GM21390 (cell line): Measurements from ENCODE around the gene WDR72.
"Not testable (repeated sequence)": the region's sequence is repeated elsewhere in the genome, so short reads cannot be mapped to it uniquely, and the experiment has no call there.

Experiments used
- ATAC-seq: cut with Tn5 transposase; IDR thresholded peaks from one replicate; pipeline ENCODE4 v1.9.1; 2021; ENCODE audit not compliant: unreplicated experiment

The WDR72 gene

DNA sequence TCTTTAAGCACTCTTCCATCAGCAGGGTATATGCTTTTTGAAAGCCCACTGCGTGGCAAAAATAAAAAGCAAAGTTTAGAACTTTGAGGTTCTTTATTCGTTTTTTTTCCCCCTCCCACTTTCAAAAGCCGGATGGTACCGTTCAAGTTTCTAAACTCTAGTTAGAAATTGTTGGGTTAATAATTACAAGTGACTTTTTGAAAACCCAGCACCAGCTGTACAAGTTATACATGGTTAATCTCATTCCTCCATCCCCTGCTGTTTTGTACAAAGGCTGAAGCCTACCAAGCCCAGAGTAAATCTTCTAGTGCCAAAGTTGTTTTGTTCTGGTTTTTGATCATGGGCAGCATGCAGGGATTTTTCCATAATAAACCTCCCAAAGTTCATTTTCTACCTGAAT is 48.6 kb downstream of the WDR72 start:
- no peak for ATAC-seq

GRCh38 chr15:53709821-53710220 is 49.6 kb downstream of the WDR72 start:
- no peak for ATAC-seq

- no peak for ATAC-seq
Measured at GRCh38 chr15:53695365-53695764, 64.1 kb downstream of the WDR72 start.

DNA sequence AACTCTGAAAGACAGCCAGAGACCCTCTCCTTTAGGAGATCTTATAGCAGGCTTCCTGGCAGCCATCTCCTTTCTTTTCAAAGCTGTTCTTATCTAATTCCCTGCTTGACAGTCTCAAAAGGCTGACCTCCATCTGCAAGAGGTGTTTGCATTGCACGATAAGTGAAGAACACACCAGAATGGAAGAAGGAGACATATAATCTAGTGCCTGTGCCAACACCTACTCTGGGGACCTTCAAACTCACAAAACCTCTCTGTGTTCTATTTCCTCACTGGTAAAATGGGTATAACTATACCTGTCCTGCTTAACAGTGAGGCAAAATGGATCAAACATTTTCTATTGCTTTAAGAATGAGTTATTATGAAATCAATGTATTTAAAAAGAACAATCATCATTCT is 65.0 kb downstream of the WDR72 start:
- ATAC-seq = no peak

- no peak for ATAC-seq
Measured at GRCh38 chr15:53693729-53694475, 65.6 kb downstream of the WDR72 start.

DNA sequence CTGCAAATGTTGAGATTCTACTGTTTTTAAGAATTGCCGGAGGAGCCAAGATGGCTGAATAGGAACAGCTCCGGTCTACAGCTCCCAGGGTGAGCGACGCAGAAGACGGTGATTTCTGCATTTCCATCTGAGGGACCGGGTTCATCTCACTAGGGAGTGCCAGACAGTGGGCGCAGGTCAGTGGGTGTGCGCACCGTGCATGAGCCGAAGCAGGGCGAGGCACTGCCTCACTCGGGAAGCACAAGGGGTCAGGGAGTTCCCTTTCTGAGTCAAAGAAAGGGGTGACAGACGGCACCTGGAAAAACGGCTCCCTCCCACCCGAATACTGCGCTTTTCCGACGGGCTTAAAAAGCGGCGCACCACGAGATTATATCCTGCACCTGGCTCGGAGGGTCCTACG is 75.3 kb downstream of the WDR72 start:
- ATAC-seq = not testable (repeated sequence)

GRCh38 chr15:53681056-53681455 is 78.4 kb downstream of the WDR72 start:
- ATAC-seq = no peak

- no peak for ATAC-seq
Measured at GRCh38 chr15:53675832-53676231, 83.6 kb downstream of the WDR72 start.

GRCh38 chr15:53671545-53671944 is 87.9 kb downstream of the WDR72 start:
- no peak for ATAC-seq

GRCh38 chr15:53670701-53671100 is 88.8 kb downstream of the WDR72 start:
- no peak for ATAC-seq

- no peak for ATAC-seq
Measured at GRCh38 chr15:53665930-53666329, 93.5 kb downstream of the WDR72 start.

- ATAC-seq = no peak
Measured at GRCh38 chr15:53658827-53659555, 100.5 kb downstream of the WDR72 start.

- no peak for ATAC-seq
Measured at GRCh38 chr15:53658255-53658654, 101.2 kb downstream of the WDR72 start.

GRCh38 chr15:53648934-53649333 is 110.5 kb downstream of the WDR72 start:
- ATAC-seq = no peak

- no peak for ATAC-seq
Measured at GRCh38 chr15:53644660-53645059, 114.8 kb downstream of the WDR72 start.

- no peak for ATAC-seq
Measured at GRCh38 chr15:53634517-53635106, 124.9 kb downstream of the WDR72 start.

DNA sequence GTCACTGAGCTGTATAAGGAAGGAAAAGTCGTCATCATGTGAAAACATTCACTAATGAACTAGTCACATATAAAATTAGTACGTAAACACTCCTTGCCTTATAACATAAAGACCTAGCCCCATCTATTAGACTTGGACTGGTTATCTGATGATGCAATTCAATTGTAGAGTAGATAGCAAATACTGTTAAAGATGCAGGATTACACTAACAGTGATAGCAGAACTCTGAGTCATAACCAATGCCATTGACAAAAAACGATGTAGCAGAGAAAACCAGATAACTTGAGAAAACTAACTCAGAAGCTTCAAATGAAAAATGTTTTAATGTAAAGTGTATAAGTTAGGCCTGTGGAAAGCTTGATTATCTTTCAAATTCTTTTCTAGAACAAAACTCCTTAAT is 132.2 kb downstream of the WDR72 start:
- ATAC-seq = no peak

DNA sequence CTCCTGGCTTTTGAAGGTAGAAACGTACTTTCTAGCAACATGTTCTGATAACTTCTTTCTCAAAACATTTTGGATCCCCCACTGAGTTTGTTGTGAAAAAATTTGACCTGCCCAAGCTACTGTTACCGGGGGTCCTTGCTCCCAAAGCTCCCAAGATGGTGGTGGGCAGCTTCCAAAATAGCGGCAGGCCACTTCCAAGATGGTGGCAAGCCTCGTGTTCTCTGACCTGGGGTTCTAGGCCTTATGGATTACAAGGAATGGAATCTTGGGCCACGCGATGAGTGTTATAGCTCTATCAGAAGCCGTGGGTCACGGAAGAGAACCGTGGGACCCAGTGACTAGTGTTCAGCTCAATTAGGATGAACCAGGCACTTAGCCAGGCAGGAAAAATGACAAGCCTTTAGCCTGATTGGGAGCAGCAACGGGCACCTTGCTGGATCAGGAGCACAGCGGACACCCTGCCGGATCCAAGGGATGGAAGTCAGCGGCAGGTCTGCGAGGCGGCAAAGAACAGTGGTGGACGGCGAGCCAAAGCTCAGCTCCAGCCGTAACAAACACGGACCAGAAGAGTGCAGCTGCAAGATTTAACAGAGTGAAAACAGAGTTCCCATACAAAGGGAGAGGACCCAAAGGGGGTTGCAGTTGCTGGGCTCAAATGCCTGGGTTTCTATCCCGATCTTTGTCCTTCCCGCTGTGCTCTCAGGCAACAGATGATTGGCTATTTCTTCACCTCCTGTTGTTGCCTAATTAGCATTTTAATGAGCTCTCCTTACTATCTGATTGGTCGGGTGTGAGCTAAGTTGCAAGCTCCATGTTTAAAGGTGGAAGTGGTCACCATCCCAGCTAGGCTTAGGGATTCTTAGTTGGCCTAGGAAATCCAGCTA is 133.3 kb downstream of the WDR72 start:
- no peak for ATAC-seq

DNA sequence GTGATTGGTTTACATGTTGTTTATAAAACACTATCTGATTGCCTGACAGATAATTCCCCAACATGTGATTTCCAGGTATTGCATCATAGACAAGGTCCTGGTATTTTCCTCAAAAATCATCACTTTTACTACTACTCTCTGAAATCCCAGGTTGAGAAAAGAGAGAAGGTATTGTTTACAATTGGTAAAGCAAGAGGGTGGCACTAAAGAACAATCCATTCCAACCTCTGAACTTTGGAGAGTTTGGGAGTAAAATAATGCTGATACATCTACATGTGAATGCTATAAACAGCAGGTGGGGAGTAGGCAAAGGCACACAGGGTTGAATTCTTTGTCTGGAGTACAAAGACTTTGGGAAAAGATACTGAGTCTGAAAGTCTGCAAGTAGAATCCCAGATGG is 134.2 kb downstream of the WDR72 start:
- ATAC-seq = no peak

- no peak for ATAC-seq
Measured at GRCh38 chr15:53618461-53618860, 141.0 kb downstream of the WDR72 start.
